ENCODE results near the gene APEX2.
"Not testable (repeated sequence)": the region's sequence is repeated elsewhere in the genome, so short reads cannot be mapped to it uniquely, and the experiment has no call there.

The APEX2 gene

DNA sequence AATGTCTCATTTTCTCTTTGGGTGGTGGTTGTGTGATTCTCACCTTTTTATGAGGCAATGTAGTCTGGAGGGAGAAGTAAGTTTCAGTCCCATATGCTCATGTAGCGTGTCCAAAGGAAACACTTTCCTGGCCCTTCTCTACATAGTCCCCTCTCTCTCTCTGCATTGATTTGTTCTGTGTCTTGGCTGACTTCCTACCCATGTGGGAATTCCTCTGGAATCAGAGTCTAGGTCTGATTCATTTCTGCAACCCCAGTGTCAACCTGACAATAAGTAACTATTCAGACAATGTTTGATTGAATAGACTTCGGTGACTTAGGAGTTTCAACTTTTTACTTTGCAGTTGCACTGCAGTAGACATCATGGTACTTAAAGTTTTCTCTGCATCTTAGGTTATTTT is 33.3 kb downstream of the APEX2 start:
- H2AK5ac ChIP-seq (ENCODE audit: low read depth, low read length) = no peak overlapping the region
- H3K14ac ChIP-seq (ENCODE audit: low read length) = no peak overlapping the region
- no peak overlapping the region for H4K91ac ChIP-seq (ENCODE audit: low read depth, low read length, poor library complexity)
- no peak overlapping the region for H2BK5ac ChIP-seq (ENCODE audit: low read length)
- no peak overlapping the region for H2BK120ac ChIP-seq (ENCODE audit: low read depth, low read length)
- no peak overlapping the region for H3K4me2 ChIP-seq (ENCODE audit: insufficient read depth, low read length, poor library complexity, severe bottlenecking)
- no peak overlapping the region for H3K23ac ChIP-seq (ENCODE audit: low read depth, low read length, poor library complexity)
- H3K4ac ChIP-seq (ENCODE audit: low read length) = no peak overlapping the region
- no peak overlapping the region for H3K4me3 ChIP-seq (ENCODE audit: low read length in 2 of 2)
- no peak overlapping the region for H2BK12ac ChIP-seq (ENCODE audit: low read length)
- no peak overlapping the region for H3K18ac ChIP-seq (ENCODE audit: low read length)
- no peak overlapping the region for H2AFZ ChIP-seq (ENCODE audit: low read length)
- H3K9ac ChIP-seq (ENCODE audit: low read depth, low read length, poor library complexity) = no peak overlapping the region
- no peak overlapping the region for H3K27ac ChIP-seq (replicated peaks; ENCODE audit: low read length)
- no peaks in the 10 kb centered on the region for H3K4me1 ChIP-seq (ENCODE audit: control insufficient read depth in 2 of 2, insufficient read depth in 1 of 2, low read depth in 1 of 2, low read length in 2 of 2)
- H3K27me3 ChIP-seq (ENCODE audit: control insufficient read depth in 3 of 3, insufficient read depth in 3 of 3, low read depth in 1 of 3, low read length in 3 of 3) = no peaks in the 10 kb centered on the region
- H2BK15ac ChIP-seq (ENCODE audit: low read length) = no peak overlapping the region
- WGBS, 2 donors (ENCODE audit: extremely low coverage in 2 of 2, insufficient read length in 2 of 2, insufficient replicate concordance in 1 of 2) = no CpG with 5 or more reads among the region's 2 CpGs
- H4K8ac ChIP-seq (ENCODE audit: low read depth, low read length) = no peak overlapping the region
- DNase-seq (ENCODE audit: low spot score) = no peak
- no peaks in the 10 kb centered on the region for H3K79me1 ChIP-seq (ENCODE audit: low read depth, low read length)
- no peaks in the 10 kb centered on the region for H3K9me3 ChIP-seq (replicated peaks in 1 of 2; ENCODE audit: control insufficient read depth in 2 of 2, insufficient read depth in 1 of 2, low read depth in 1 of 2, low read length in 2 of 2)
- H3K36me3 ChIP-seq (replicated peaks in 1 of 2; ENCODE audit: control insufficient read depth in 2 of 2, insufficient read depth in 2 of 2, low read length in 2 of 2) = no peaks in the 10 kb centered on the region

DNA sequence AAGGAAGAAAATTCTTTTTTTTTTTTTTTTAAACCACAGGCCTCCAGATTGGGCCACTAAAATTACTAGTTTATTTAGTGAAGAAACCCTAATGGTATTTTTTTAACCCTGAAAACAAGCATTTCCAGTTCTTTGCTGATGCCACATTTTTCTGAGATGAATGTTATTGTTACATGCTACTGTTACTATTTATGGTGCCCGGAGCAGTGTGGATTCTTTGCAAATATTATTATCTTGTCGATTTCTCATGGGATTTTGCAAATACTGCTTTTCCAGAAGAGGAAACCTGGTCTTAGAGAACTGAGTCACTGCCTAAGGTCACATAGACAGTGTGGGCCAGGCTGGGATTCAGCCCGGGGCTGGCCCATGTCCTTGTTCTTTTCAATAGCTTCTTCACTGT is 39.3 kb downstream of the APEX2 start:
- no peak overlapping the region for H2AFZ ChIP-seq (ENCODE audit: low read length)
- H3K9ac ChIP-seq (ENCODE audit: low read depth, low read length, poor library complexity) = no peak overlapping the region
- no peak overlapping the region for H3K4me3 ChIP-seq (ENCODE audit: low read length in 2 of 2)
- H2BK120ac ChIP-seq (ENCODE audit: low read depth, low read length) = no peak overlapping the region
- no peak for DNase-seq (ENCODE audit: low spot score)
- no peak overlapping the region for H3K4me2 ChIP-seq (ENCODE audit: insufficient read depth, low read length, poor library complexity, severe bottlenecking)
- H3K27ac ChIP-seq (replicated peaks; ENCODE audit: low read length) = no peak overlapping the region
- H3K9me3 ChIP-seq (replicated peaks in 1 of 2; ENCODE audit: control insufficient read depth in 2 of 2, insufficient read depth in 1 of 2, low read depth in 1 of 2, low read length in 2 of 2) = no peaks in the 10 kb centered on the region
- H2AK5ac ChIP-seq (ENCODE audit: low read depth, low read length) = no peak overlapping the region
- no peaks in the 10 kb centered on the region for H3K4me1 ChIP-seq (ENCODE audit: control insufficient read depth in 2 of 2, insufficient read depth in 1 of 2, low read depth in 1 of 2, low read length in 2 of 2)
- no peak overlapping the region for H3K18ac ChIP-seq (ENCODE audit: low read length)
- H2BK5ac ChIP-seq (ENCODE audit: low read length) = no peak overlapping the region
- no peaks in the 10 kb centered on the region for H3K27me3 ChIP-seq (ENCODE audit: control insufficient read depth in 3 of 3, insufficient read depth in 3 of 3, low read depth in 1 of 3, low read length in 3 of 3)
- H4K91ac ChIP-seq (ENCODE audit: low read depth, low read length, poor library complexity) = no peak overlapping the region
- no peak overlapping the region for H2BK12ac ChIP-seq (ENCODE audit: low read length)
- H3K4ac ChIP-seq (ENCODE audit: low read length) = no peak overlapping the region
- H4K8ac ChIP-seq (ENCODE audit: low read depth, low read length) = no peak overlapping the region
- H3K23ac ChIP-seq (ENCODE audit: low read depth, low read length, poor library complexity) = no peak overlapping the region
- H3K79me1 ChIP-seq (ENCODE audit: low read depth, low read length) = no peaks in the 10 kb centered on the region
- no peak overlapping the region for H3K14ac ChIP-seq (ENCODE audit: low read length)
- H3K36me3 ChIP-seq (replicated peaks in 1 of 2; ENCODE audit: control insufficient read depth in 2 of 2, insufficient read depth in 2 of 2, low read length in 2 of 2) = no peaks in the 10 kb centered on the region
- no peak overlapping the region for H2BK15ac ChIP-seq (ENCODE audit: low read length)
- no CpG with 5 or more reads among the region's 3 CpGs for WGBS, 2 donors (ENCODE audit: extremely low coverage in 2 of 2, insufficient read length in 2 of 2, insufficient replicate concordance in 1 of 2)

DNA sequence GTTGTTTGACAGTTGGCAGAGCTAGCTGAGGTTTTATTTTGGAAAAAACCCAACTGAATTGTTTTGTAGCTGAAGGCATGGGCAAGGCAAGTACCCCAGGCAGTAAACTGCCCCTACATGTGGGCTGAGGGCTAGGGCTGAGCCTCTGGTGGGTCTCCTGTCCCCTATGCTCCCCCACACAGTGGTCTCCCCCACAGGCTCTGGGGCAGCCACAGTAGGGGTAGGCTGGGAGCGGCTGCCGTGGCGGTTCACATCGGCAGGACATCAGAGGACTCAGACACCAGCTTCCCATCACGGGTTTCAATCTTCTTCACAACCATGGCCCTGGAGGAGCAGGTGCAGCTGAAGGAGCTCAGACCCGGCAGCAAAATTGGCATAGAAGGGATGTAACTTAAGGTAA is 41.4 kb downstream of the APEX2 start:
- Histone ChIP-seq H3K79me1 (ENCODE audit: low read depth, low read length) (no peaks in the 10 kb centered on the region), H3K4me2 (ENCODE audit: insufficient read depth, low read length, poor library complexity, severe bottlenecking) (no peak overlapping the region), H3K18ac (ENCODE audit: low read length) (no peak overlapping the region), H4K91ac (ENCODE audit: low read depth, low read length, poor library complexity) (no peak overlapping the region), H2AFZ (ENCODE audit: low read length) (no peak overlapping the region), H3K23ac (ENCODE audit: low read depth, low read length, poor library complexity) (no peak overlapping the region), H2AK5ac (ENCODE audit: low read depth, low read length) (no peak overlapping the region), H3K14ac (ENCODE audit: low read length) (no peak overlapping the region), H3K4ac (ENCODE audit: low read length) (no peak overlapping the region), H2BK15ac (ENCODE audit: low read length) (no peak overlapping the region), H3K27me3 (ENCODE audit: control insufficient read depth in 3 of 3, insufficient read depth in 3 of 3, low read depth in 1 of 3, low read length in 3 of 3) (no peaks in the 10 kb centered on the region), H3K4me3 (ENCODE audit: low read length in 2 of 2) (no peak overlapping the region), H3K27ac (replicated peaks; ENCODE audit: low read length) (no peak overlapping the region), H3K9ac (ENCODE audit: low read depth, low read length, poor library complexity) (no peak overlapping the region), H2BK5ac (ENCODE audit: low read length) (no peak overlapping the region), H3K9me3 (replicated peaks in 1 of 2; ENCODE audit: control insufficient read depth in 2 of 2, insufficient read depth in 1 of 2, low read depth in 1 of 2, low read length in 2 of 2) (no peaks in the 10 kb centered on the region), H4K8ac (ENCODE audit: low read depth, low read length) (no peak overlapping the region), H3K36me3 (replicated peaks in 1 of 2; ENCODE audit: control insufficient read depth in 2 of 2, insufficient read depth in 2 of 2, low read length in 2 of 2) (no peaks in the 10 kb centered on the region), H3K4me1 (ENCODE audit: control insufficient read depth in 2 of 2, insufficient read depth in 1 of 2, low read depth in 1 of 2, low read length in 2 of 2) (no peaks in the 10 kb centered on the region), H2BK120ac (ENCODE audit: low read depth, low read length) (no peak overlapping the region), H2BK12ac (ENCODE audit: low read length) (no peak overlapping the region)
- DNase-seq (ENCODE audit: low spot score) = no peak
- WGBS, 2 donors (ENCODE audit: extremely low coverage in 2 of 2, insufficient read length in 2 of 2, insufficient replicate concordance in 1 of 2) = no CpG with 5 or more reads among the region's 6 CpGs

DNA sequence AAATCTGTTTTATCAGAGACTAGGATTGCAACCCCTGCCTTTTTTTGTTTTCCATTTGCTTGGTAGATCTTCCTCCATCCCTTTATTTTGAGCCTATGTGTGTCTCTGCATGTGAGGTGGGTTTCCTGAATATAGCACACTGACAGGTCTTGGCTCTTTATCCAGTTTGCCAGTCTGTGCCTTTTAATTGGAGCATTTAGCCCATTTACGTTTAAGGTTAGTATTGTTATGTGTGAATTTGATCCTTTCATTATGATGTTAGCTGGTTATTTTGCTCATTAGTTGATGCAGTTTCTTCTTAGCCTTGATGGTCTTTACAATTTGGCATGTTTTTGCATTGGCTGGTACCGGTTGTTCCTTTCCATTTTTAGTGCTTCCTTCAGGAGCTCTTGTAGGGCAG is 50.4 kb downstream of the APEX2 start:
- H2BK5ac ChIP-seq (ENCODE audit: low read length); H3K36me3 ChIP-seq (replicated peaks in 1 of 2; ENCODE audit: control insufficient read depth in 2 of 2, insufficient read depth in 2 of 2, low read length in 2 of 2); H2BK12ac ChIP-seq (ENCODE audit: low read length); H3K18ac ChIP-seq (ENCODE audit: low read length); H4K91ac ChIP-seq (ENCODE audit: low read depth, low read length, poor library complexity); H3K4ac ChIP-seq (ENCODE audit: low read length); H3K79me1 ChIP-seq (ENCODE audit: low read depth, low read length); H3K23ac ChIP-seq (ENCODE audit: low read depth, low read length, poor library complexity); H2BK15ac ChIP-seq (ENCODE audit: low read length); H3K4me1 ChIP-seq (ENCODE audit: control insufficient read depth in 2 of 2, insufficient read depth in 1 of 2, low read depth in 1 of 2, low read length in 2 of 2); H2AFZ ChIP-seq (ENCODE audit: low read length); H3K27me3 ChIP-seq (ENCODE audit: control insufficient read depth in 3 of 3, insufficient read depth in 3 of 3, low read depth in 1 of 3, low read length in 3 of 3); H3K4me2 ChIP-seq (ENCODE audit: insufficient read depth, low read length, poor library complexity, severe bottlenecking); H2BK120ac ChIP-seq (ENCODE audit: low read depth, low read length); H4K8ac ChIP-seq (ENCODE audit: low read depth, low read length); H3K9ac ChIP-seq (ENCODE audit: low read depth, low read length, poor library complexity); DNase-seq (ENCODE audit: low spot score); H3K14ac ChIP-seq (ENCODE audit: low read length); H3K27ac ChIP-seq (replicated peaks; ENCODE audit: low read length); H3K4me3 ChIP-seq (ENCODE audit: low read length in 2 of 2); H3K9me3 ChIP-seq (replicated peaks in 1 of 2; ENCODE audit: control insufficient read depth in 2 of 2, insufficient read depth in 1 of 2, low read depth in 1 of 2, low read length in 2 of 2); H2AK5ac ChIP-seq (ENCODE audit: low read depth, low read length): not testable (repeated sequence)
- WGBS, 2 donors (ENCODE audit: extremely low coverage in 2 of 2, insufficient read length in 2 of 2, insufficient replicate concordance in 1 of 2) = no CpG with 5 or more reads among the region's 2 CpGs
